GM18520 (cell line): ENCODE data around the gene PTMS.

ENCODE experiments used
- ATAC-seq: cut with Tn5 transposase; IDR thresholded peaks from one replicate; pipeline ENCODE4 v1.9.1; 2021; ENCODE audit not compliant: unreplicated experiment

The PTMS gene

DNA sequence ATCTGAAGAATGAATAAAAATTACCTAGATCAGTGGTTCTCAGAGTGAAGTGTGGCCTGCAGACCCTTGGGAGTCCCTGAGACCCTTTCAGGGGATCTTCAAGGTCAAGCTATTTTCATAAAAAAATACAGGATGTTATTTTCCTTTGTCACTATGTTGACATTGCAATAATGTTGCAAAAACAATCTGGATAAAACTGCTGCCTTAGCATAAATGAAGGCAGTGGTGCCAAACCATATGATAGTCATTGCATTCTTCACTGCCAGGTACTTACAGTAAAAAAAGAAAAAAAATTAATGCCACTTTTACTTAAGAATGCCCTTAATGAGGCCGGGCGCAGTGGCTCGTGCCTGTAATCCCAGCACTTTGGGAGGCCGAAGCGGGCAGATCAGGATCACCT, 21.1 kb downstream of the PTMS start:
- no peak for ATAC-seq

GRCh38 chr12:6788972-6789924, 23.1 kb downstream of the PTMS start, which contains the start of gene CD4:
Gene CD4, plus strand, starts transcription at chr12:6789528. Its CDS starts 10,611 bp downstream, at chr12:6800139.
- ATAC-seq: no peak

DNA sequence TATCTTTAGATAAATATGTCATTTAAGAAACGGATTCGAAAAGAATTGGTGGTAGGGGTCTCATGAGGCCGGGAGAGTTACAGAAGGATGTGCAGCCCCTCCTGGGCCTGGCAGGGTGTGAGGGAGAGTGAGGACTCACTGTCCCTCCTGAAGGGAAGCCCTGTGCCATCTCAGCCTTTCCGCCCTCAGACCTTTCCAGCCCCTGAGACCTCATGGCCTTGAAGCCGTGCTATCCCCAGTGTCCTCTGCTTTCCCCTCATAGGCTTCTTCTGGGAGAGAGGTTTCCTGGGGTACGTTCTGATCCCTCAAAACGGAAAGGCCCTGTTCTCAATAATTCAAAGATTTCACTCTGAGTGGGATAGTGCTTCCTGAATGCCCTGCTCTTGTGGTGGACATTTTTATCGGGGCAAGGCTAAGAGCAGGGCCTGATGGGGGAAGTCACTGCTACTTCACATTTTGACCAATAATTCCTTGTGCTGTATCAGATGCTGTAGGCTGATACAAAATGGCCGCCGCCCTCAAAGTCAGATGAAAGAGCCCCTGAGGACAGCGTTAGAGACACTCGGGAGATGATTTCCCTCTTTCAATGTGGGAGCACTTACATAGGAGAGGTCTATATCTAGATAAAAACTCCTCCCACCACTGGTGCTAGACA, 24.5 kb downstream of the PTMS start:
- ATAC-seq: no peak

- no peak for ATAC-seq
These were observed 25.9 kb downstream of the PTMS start for GRCh38 chr12:6791931-6792520.

GRCh38 chr12:6792522-6793201, 26.5 kb downstream of the PTMS start:
- no peak for ATAC-seq

DNA sequence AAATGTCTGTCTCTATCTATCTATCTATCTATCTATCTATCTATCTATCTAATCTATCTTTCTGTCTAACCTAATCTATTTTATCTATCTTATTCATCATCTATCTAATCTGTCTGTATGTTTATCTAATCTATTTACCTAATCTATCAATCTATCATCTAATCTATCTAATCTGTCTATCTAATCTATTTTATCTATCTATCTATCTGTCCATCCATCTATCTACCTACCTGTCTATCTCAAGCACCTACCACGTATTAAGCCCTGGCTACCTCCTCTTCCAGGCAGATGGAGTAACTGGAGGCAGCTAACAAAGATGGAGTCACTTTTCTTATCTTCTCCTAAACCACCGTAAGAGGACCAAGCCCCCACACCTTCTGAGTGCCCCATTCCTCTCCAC, 28.9 kb downstream of the PTMS start:
- no peak for ATAC-seq

- no peak for ATAC-seq
These were observed 30.4 kb downstream of the PTMS start for GRCh38 chr12:6796576-6796975.

- ATAC-seq: no peak
These were observed 33.0 kb downstream of the PTMS start for GRCh38 chr12:6799147-6799546.

- ATAC-seq: no peak
These were observed 41.0 kb downstream of the PTMS start for GRCh38 chr12:6807170-6807569.

DNA sequence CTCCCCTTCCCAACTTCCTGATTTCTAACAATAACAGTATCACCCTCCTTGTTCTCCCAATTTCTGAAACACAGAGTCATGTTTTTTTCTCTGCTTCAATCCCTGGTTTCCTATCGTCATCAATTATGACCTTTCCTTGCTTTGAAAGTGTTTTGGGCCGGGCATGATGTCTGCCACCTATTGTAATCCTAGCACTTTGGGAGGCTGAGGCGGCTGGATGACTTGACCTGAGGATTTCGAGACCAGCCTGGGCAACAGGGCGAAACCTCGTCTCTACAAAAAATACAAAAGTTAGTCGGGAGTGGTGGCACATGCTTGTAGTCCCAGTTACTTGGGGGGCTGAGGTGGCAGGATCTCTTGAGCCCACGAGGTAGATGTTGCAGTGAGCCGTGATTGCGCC, 42.9 kb downstream of the PTMS start:
- no peak for ATAC-seq

- no peak for ATAC-seq
These were observed 44.6 kb downstream of the PTMS start for GRCh38 chr12:6810758-6811157.

- no peak for ATAC-seq
These were observed 47.2 kb downstream of the PTMS start for GRCh38 chr12:6813363-6813762.

DNA sequence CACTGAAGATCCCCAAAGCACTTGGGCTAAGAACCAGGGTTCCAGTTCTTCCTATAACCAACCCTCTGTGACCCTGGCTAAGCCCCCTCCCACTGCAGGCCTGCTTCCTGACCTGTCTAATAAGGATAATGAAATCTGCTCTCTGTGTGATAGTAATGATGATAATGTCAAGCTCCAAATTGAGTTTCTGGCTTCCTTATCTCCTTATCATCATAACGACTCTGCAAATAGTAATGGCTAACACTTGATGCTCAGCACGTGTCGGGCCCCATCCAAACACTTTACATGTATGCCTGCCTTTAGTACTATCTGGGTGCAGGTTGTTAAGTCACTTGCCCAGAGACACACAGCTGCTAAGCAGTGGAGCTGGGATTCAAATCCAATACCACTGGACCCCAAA, 50.4 kb downstream of the PTMS start:
- ATAC-seq: no peak

- no peak for ATAC-seq
These were observed 50.9 kb downstream of the PTMS start for GRCh38 chr12:6817098-6817497.

- no peak for ATAC-seq
These were observed 51.5 kb downstream of the PTMS start for GRCh38 chr12:6817662-6818157.

GRCh38 chr12:6818222-6818621, 52.1 kb downstream of the PTMS start:
- no peak for ATAC-seq

DNA sequence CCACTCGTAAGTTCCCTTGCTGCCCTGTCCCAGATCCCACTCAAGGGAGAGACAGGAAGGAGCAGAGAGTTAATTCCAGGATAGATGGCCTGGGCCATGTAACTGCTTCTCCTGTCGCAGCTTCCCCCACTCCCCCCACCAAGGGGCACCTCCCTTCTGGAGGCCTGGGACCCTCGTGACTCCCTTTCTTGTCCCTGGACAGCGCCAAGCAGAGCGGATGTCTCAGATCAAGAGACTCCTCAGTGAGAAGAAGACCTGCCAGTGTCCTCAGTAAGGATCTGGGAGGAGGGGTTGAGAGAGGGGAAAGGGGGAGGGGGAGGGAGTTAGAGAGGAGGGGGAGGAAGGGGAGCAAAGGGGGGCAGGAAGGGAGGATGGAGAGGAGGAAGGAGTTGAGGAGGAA, 52.5 kb downstream of the PTMS start:
- ATAC-seq: no peak

DNA sequence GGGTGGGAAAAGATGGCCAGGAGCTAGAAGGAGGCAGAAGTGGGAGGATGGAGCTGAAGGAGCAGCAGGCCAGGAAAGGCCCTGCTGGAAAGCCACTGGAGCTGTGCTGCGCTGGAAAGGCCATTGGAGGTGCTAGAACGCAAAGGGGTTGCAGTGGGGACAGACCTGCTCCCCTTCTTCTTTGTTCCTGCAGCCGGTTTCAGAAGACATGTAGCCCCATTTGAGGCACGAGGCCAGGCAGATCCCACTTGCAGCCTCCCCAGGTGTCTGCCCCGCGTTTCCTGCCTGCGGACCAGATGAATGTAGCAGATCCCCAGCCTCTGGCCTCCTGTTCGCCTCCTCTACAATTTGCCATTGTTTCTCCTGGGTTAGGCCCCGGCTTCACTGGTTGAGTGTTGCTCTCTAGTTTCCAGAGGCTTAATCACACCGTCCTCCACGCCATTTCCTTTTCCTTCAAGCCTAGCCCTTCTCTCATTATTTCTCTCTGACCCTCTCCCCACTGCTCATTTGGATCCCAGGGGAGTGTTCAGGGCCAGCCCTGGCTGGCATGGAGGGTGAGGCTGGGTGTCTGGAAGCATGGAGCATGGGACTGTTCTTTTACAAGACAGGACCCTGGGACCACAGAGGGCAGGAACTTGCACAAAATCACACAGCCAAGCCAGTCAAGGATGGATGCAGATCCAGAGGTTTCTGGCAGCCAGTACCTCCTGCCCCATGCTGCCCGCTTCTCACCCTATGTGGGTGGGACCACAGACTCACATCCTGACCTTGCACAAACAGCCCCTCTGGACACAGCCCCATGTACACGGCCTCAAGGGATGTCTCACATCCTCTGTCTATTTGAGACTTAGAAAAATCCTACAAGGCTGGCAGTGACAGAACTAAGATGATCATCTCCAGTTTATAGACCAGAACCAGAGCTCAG, 53.2 kb downstream of the PTMS start:
- ATAC-seq: no peak

GRCh38 chr12:6820166-6820565, 54.0 kb downstream of the PTMS start:
- ATAC-seq: no peak
